IPS-15b (cell line): ENCODE measurements around the gene KRTAP10-5.

Experiments used
- H3K27me3 ChIP-seq: one replicate; pipeline ENCODE4 v1.6.1; 2013; ENCODE audit warnings: low read length; ENCODE audit not compliant: control insufficient read depth, insufficient read depth
- H3K36me3 ChIP-seq: one replicate; pipeline ENCODE4 v1.6.1; 2013; ENCODE audit warnings: low read length; ENCODE audit not compliant: control insufficient read depth, insufficient read depth
- H3K4me1 ChIP-seq: one replicate; pipeline ENCODE4 v1.6.1; 2013; ENCODE audit warnings: mild to moderate bottlenecking, low read length; ENCODE audit not compliant: control insufficient read depth, insufficient read depth
- H3K4me3 ChIP-seq: one replicate; pipeline ENCODE4 v1.5.1; 2013; ENCODE audit warnings: low read depth, low read length
- H3K9ac ChIP-seq: one replicate; pipeline ENCODE4 v1.6.1; 2013; ENCODE audit warnings: low read depth, mild to moderate bottlenecking, low read length
- H3K9me3 ChIP-seq: one replicate; pipeline ENCODE4 v1.6.1; 2013; ENCODE audit warnings: mild to moderate bottlenecking, low read length; ENCODE audit not compliant: control insufficient read depth, insufficient read depth

The KRTAP10-5 gene

GRCh38 chr21:44549525-44550211 is 30.7 kb downstream of the KRTAP10-5 start:
- Histone ChIP-seq H3K9me3 (no peaks in the 10 kb centered on the region), H3K36me3 (peaks cover 2% of the 10 kb centered on the region), H3K27me3 (no peaks in the 10 kb centered on the region), H3K4me3 (no peak overlapping the region), H3K9ac (peak overlapping the region; percentile 37), H3K4me1 (peaks cover 20% of the 10 kb centered on the region)

- Histone ChIP-seq H3K9ac (peak overlapping the region; percentile 61), H3K4me3 (no peak overlapping the region), H3K4me1 (peaks cover 20% of the 10 kb centered on the region), H3K36me3 (peaks cover 2% of the 10 kb centered on the region), H3K9me3 (no peaks in the 10 kb centered on the region), H3K27me3 (no peaks in the 10 kb centered on the region)
Observed at GRCh38 chr21:44548922-44549321, 31.5 kb downstream of the KRTAP10-5 start.

GRCh38 chr21:44548381-44548780 is 32.0 kb downstream of the KRTAP10-5 start:
- Histone ChIP-seq H3K4me1 (peaks cover 20% of the 10 kb centered on the region), H3K27me3 (no peaks in the 10 kb centered on the region), H3K9ac (peak overlapping the region; percentile 61), H3K4me3 (no peak overlapping the region), H3K9me3 (no peaks in the 10 kb centered on the region), H3K36me3 (peaks cover 2% of the 10 kb centered on the region)

- Histone ChIP-seq H3K9me3 (no peaks in the 10 kb centered on the region), H3K27me3 (no peaks in the 10 kb centered on the region), H3K9ac (no peak overlapping the region), H3K36me3 (peaks cover 2% of the 10 kb centered on the region), H3K4me3 (no peak overlapping the region), H3K4me1 (peaks cover 16% of the 10 kb centered on the region)
Observed at GRCh38 chr21:44547656-44548331, 32.6 kb downstream of the KRTAP10-5 start.

GRCh38 chr21:44544566-44544965 is 35.8 kb downstream of the KRTAP10-5 start:
- Histone ChIP-seq H3K9ac (no peak overlapping the region), H3K27me3 (no peaks in the 10 kb centered on the region)

DNA sequence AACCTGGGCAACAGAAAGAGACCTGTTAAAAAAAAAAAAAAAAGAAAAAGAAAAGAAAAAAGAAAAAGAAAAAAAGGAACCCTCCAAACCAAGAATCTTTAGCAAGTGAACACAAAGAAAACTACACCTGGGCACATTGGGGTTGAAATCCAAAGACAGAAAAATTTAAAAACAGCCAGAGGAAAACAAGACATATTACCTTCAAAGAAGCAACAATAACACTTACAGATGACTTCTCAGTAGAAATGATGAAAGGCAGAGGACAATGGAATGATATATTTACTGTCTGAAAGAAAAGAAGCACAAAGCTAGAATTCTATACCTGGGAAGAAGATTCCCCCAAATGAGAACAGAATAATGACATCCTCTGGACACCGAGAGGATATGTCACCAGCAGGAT is 37.7 kb downstream of the KRTAP10-5 start:
- no peak overlapping the region for H3K4me3 ChIP-seq
- H3K9me3 ChIP-seq = no peaks in the 10 kb centered on the region
- no peaks in the 10 kb centered on the region for H3K36me3 ChIP-seq
- H3K9ac ChIP-seq = no peak overlapping the region
- no peaks in the 10 kb centered on the region for H3K27me3 ChIP-seq
- peaks cover under 1% of the 10 kb centered on the region for H3K4me1 ChIP-seq

More at GRCh38 chr21:44544566-44544965, 35.8 kb downstream of the KRTAP10-5 start:
- no peak overlapping the region for H3K4me3 ChIP-seq
- no peaks in the 10 kb centered on the region for H3K9me3 ChIP-seq
- no peaks in the 10 kb centered on the region for H3K36me3 ChIP-seq
- peaks cover 13% of the 10 kb centered on the region for H3K4me1 ChIP-seq

DNA sequence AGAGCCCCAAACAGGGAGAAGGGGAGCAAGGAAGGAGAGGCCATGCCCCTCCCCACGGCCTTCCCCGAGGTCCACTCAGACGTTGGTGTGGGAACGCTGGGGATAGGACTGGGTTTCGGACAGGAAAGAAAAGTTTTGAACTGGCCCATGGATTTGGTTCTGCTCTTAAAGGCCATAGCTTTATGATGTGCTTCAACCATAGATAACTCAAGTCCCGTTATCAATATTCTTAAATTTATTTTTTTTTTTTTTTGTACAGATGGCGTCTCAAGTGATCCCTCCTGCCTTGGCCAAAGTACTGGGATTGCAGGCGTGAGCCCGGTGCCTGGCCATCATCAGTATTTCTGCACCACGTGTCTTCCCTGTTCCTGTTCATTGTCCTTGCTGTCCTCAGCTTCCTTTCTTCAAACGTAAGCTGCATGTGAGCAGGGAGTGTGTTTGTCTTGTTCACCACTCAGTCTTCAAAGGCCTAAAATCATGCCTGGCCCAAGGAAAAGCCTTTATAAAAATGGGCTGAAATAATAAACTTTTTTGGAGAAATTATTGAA is 39.6 kb downstream of the KRTAP10-5 start:
- no peak overlapping the region for H3K9ac ChIP-seq
- no peaks in the 10 kb centered on the region for H3K27me3 ChIP-seq
- no peaks in the 10 kb centered on the region for H3K36me3 ChIP-seq
- no peaks in the 10 kb centered on the region for H3K9me3 ChIP-seq
- H3K4me3 ChIP-seq = no peak overlapping the region
- no peaks in the 10 kb centered on the region for H3K4me1 ChIP-seq

GRCh38 chr21:44539991-44540666 is 40.3 kb downstream of the KRTAP10-5 start, which contains the start of gene KRTAP10-1:
TSS of gene KRTAP10-1 (minus strand) at chr21:44540195. CDS start at chr21:44540150, 45 bp downstream.
- no peaks in the 10 kb centered on the region for H3K4me1 ChIP-seq
- H3K27me3 ChIP-seq = no peaks in the 10 kb centered on the region
- H3K4me3 ChIP-seq = no peak within 1 kb of the TSS
- no peaks in the 10 kb centered on the region for H3K9me3 ChIP-seq
- no peak within 1 kb of the TSS for H3K9ac ChIP-seq
- no peaks in the 10 kb centered on the region for H3K36me3 ChIP-seq

GRCh38 chr21:44539046-44539445 is 41.4 kb downstream of the KRTAP10-5 start:
- no peaks in the 10 kb centered on the region for H3K4me1 ChIP-seq
- no peaks in the 10 kb centered on the region for H3K9me3 ChIP-seq
- no peak overlapping the region for H3K9ac ChIP-seq
- H3K36me3 ChIP-seq = no peaks in the 10 kb centered on the region
- H3K4me3 ChIP-seq = no peak overlapping the region
- H3K27me3 ChIP-seq = no peaks in the 10 kb centered on the region

- Histone ChIP-seq H3K36me3 (no peaks in the 10 kb centered on the region), H3K27me3 (no peaks in the 10 kb centered on the region), H3K9ac (no peak overlapping the region), H3K9me3 (no peaks in the 10 kb centered on the region), H3K4me1 (no peaks in the 10 kb centered on the region), H3K4me3 (no peak overlapping the region)
Observed at GRCh38 chr21:44537930-44538911, 42.2 kb downstream of the KRTAP10-5 start.

- no peak overlapping the region for H3K4me3 ChIP-seq
- no peaks in the 10 kb centered on the region for H3K4me1 ChIP-seq
- no peaks in the 10 kb centered on the region for H3K9me3 ChIP-seq
- H3K27me3 ChIP-seq = no peaks in the 10 kb centered on the region
- H3K9ac ChIP-seq = no peak overlapping the region
- H3K36me3 ChIP-seq = no peaks in the 10 kb centered on the region
Observed at GRCh38 chr21:44535963-44536362, 44.4 kb downstream of the KRTAP10-5 start.
